NCI-H345 treated with DMSO at 0.1 percent for 48 hours (cell line): ENCODE measurements around the gene TMEM250.
A peak's percentile ranks its signal among the peaks of the same experiment; 100 is the strongest.
"Not testable (repeated sequence)": the region's sequence is repeated elsewhere in the genome, so short reads cannot be mapped to it uniquely, and the experiment has no call there.

Source experiments
- DNase-seq: peaks from one replicate; lab custom pipeline; 2025; ENCODE audit not compliant: unreplicated experiment; lab: John Stamatoyannopoulos, UW

TMEM250 gene

GRCh38 chr9:136118320-136119060 is at the start of gene TMEM250:
TMEM250 (minus strand) TSS chr9:136118875; CDS start chr9:136116900, 1,975 bp downstream.
- peak; percentile 88 for DNase-seq

GRCh38 chr9:136163248-136163850 is 44.7 kb upstream of the TMEM250 start:
- DNase-seq = no peak

- DNase-seq = no peak
These were observed 42.4 kb upstream of the TMEM250 start for GRCh38 chr9:136160995-136161610.

- peak; percentile 73 for DNase-seq
These were observed 41.7 kb upstream of the TMEM250 start for GRCh38 chr9:136160381-136160841.

DNA sequence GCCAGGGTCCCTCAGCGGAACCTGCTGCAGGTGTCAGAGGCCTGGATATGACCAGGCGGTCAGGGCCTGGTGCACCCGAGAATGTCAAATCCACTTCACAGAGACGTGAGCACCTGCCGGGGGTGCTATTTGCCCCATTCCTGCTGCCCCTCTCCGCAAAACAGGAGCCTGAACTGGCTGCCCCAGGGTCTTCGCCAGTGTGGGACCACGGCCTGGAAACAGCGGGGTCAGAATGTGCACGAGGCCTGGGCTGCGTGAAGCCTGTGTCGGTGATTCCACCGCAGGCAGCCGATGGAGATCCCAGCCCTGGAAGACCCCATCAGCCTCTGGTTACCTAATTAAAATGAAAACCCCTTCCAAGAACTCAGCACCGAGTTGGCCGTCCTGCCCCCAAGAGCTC is 41.2 kb upstream of the TMEM250 start:
- no peak for DNase-seq

DNA sequence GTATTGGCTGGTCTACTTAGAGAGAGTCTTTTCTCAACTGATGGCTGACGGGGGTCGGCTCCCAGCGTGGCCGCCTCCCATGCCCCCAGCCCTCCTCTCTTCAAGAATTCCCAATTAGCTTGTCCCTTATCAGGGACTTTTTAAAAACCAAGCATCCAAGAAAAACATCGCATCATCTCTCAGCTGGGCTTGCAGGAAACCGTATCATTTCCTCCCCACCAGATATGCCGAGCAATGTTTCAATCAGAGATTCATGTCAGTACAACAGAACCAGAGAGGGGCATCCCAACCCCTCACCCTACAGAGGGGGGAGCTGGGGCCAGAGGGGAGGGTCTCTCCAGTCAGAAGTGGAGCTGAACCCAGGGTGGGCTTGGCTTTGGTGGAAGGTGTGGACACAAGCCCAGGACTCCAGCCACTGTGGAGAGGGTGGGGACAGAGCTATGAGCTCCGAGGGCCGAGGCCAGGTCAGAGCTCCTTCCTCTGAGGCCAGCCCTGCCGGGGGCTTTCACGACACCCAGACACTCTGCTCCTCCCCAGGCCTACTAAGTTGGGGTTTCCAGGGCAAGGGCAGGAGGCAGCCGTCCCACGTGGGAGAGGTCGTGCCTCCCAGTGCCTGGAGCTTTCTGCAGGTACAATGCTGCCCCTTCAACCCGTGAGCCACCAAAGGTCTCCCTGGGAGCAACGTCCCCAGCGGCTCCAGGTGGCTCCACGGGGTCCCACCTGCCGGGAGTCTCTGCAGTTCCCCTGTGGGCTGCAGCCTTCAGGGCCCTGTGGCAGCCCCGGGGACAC is 39.0 kb upstream of the TMEM250 start:
- DNase-seq = no peak

- no peak for DNase-seq
These were observed 37.8 kb upstream of the TMEM250 start for GRCh38 chr9:136156209-136157120.

DNA sequence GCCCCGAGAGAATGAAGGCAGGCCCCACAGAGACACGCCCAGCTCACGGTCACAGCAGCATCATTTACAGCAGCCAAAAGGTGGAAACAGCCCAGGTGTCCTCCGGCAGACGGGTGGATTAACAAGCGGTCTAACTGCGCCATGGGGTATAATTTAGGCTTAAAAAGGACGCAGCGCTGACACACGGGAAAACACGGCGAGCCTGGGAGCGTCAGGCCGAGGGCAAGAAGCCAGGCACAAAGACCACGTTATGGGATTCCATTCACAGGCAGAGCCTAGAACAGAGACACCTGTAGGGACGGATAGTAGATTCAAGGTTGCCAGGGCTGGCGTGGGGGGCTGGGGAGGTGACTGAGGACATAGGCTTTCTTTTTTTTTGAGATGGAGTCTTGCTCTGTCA is 36.9 kb upstream of the TMEM250 start:
- no peak for DNase-seq

DNA sequence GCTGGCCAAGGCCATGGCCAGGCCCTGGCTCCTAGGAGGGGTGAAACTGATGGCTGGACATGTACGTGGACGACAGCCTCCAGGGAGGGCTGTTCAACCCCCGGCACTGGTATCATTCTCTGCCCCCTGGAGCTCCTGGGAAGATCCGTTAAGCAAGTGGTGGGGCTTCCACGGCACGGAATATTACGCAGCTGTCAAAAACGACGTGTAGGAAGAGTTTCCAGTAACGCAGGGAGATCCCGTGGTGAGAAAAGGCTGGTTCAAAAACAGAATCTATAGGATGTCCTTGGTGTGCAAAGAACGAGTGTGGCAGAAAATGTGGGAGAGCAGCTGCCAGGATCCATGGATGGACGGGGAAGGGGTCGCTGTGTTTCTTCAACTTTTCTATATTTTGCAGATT is 36.3 kb upstream of the TMEM250 start:
- no peak for DNase-seq

- DNase-seq = no peak
These were observed 34.8 kb upstream of the TMEM250 start for GRCh38 chr9:136153381-136154065.

DNA sequence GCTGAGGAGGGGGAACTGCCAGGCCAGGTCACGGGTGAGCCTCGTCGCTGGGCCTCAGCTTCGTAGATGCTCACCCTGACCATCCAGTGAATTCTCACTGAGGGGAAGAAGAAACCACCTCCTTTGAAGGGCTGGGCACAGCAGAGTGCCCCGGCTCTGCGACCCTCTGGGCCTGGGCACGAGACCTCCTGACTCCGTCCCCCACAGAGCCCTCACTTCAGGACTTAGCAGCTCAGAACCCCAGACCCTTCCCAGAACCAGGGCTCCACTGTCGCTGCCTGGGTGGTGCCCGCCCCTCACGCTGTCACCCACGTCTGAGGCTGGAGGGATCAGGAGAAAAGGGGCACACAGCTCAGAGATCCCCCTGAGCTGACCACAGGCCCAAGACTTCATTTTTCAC is 34.3 kb upstream of the TMEM250 start:
- DNase-seq = no peak

DNA sequence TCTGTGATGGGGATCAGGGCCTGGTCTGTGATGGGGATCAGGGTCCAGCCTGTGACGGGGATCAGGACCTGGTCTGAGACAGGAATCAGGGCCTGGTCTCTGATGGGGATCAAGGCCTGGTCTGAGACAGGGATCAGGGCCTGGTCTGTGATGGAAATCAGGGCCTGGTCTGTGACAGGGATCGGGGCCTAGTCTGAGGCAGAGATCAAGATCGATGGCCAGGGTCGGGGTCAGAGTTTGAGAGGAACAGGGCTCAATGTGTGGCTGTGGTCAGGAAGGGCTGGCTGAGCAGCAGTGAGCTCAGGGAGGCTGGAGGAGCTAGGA is 33.8 kb upstream of the TMEM250 start:
- DNase-seq = no peak

DNA sequence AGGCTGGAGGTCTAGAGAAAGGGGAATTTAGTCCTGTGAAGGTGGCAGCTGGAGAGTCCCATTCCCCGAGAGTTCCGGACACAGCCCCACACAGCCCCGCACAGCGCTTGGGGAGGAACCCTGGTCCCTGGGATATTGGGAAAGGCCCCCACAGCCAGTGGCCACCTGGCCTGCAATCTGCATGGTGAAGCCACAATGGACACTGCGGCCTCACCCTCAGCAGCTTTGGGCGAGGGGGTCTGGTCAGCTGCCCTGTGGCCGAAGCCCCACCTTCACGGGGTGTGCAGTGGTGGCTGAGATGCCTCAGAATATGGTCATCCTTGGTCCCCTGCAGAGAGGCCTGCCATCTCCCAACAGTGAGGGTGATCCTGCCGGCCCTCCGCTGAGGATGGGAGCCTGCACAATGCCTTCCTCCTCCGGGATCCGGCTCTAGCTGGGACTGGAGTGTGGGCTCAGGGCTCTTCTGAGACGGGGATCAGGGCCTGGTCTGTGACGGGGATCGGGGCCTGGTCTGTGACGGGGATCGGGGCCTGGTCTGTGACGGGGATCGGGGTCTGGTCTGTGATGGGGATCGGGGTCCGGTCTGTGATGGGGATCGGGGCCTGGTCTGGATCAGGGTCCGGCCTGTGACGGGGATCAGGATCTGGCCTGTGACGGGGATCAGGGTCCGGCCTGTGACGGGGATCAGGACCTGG is 33.3 kb upstream of the TMEM250 start:
- DNase-seq = no peak

DNA sequence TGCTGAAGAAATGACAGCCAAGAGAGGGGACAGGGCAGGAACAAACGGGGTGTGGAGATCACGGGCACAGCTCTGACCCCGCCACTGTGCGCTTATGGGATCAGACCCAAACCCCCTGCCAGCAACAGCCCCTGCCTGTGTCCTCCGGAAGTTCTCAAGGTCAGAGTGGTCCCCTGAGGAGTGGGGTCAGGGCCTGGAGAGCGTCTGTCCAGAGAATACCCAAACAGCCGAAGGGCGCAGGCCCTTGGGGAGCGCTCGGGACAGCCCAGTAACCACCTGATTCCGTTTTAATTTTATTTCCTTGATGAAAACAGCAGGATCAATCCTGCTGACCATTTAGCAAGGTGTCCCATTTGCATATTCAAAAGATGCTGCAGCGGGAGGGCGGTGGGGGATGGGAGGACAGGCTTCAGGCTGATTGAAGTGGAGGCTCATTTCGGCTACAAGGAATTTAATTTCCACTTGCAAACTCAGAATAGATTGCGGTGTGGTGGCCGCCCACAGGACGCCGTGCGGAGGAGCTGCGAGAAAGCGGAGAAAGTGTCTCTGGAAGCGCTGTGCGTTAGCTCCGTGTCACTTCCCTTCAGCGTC is 32.6 kb upstream of the TMEM250 start:
- no peak for DNase-seq

DNA sequence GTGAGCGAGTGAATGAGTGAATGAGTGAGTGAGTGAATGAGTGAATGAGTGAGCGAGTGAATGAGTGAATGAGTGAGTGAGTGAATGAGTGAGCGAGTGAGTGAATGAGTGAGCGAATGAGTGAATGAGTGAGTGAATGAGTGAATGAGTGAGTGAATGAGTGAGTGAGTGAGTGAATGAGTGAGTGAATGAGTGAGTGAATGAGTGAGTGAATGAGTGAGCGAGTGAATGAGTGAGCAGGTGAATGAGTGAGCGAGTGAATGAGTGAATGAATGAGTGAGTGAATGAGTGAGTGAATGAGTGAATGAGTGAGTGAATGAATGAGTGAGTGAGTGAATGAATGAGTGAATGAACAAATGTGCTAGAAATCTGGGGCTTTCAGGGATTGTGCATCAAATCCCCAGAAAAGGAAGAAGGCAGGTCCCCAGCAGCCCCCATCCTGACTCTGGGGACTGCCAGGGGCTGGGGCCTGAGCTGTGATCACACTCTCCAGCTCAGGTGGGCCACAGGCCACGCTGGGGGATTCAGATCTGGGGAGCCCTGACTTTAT is 32.1 kb upstream of the TMEM250 start:
- DNase-seq = not testable (repeated sequence)

GRCh38 chr9:136149853-136150252 is 31.2 kb upstream of the TMEM250 start:
- DNase-seq = no peak

GRCh38 chr9:136149337-136149736 is 30.7 kb upstream of the TMEM250 start:
- no peak for DNase-seq

DNA sequence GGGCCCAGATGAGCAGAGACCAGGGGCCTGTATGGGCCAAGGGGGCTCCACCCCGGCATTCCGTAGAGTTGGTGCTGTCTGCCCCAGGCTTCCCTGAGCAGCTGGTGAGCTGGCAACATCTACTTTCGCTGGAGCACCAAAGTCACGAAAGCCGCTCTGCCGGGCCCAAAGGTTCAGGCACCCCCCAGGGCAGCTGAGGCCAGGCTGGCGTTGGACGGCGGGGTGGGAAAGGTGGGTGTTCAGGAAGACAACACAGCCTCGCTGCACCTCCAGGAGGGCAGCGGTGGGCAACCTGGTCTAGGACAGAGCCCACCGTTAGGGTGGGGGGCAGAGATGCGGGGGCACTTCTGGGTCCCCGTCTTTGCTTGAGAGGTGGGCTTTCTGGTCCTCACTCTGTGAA is 30.1 kb upstream of the TMEM250 start:
- DNase-seq = no peak
